NCI-H2081 treated with DMSO at 0.1 percent for 48 hours (cell line): ENCODE data around the gene HINT1.
"Not testable (repeated sequence)": the region's sequence is repeated elsewhere in the genome, so short reads cannot be mapped to it uniquely, and the experiment has no call there.

Experiments
- DNase-seq: peaks from one replicate; lab custom pipeline; 2025; lab: John Stamatoyannopoulos, UW

HINT1 gene

DNA sequence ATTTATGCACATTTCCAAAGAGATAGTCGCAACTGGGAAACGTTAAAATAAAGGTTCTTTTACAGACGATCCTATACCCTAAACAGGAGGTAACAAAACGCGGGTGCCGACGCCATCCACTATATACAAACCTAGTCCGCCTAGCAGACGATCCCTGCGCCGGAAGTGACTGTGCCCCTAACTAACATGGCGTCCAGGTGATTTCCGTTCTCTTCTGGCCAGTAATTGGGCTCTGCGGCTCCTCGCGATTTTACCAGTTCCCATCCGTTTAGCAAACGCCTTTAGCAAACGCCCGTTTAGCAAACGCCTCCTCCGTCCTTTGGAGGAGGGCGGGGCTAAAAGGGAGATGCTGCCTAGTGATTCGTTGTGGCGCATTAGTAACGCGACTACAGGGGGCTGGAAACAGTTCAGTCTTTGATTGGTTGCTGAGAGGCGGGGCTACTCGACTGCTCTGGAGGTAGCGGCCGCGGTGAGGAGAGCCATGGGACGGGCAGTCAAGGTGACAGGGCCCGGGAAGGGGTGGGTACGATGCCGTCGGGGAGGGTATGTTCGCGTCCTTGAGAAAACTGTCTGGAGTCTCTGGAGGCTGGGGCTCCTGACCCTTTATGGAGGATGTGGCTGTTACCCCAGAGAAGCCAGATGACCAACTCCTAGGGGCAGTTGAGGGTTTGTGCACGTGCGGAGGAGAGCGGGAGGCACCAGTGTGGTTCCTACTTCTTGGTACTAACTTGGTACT is 5.7 kb upstream of the HINT1 start, which contains the start of gene LYRM7:
Gene LYRM7, plus strand, starts transcription at position 405 of the 736 bp plus-strand sequence. Its CDS starts 77 bp downstream, at position 482.
- peak; percentile 90 for DNase-seq

DNA sequence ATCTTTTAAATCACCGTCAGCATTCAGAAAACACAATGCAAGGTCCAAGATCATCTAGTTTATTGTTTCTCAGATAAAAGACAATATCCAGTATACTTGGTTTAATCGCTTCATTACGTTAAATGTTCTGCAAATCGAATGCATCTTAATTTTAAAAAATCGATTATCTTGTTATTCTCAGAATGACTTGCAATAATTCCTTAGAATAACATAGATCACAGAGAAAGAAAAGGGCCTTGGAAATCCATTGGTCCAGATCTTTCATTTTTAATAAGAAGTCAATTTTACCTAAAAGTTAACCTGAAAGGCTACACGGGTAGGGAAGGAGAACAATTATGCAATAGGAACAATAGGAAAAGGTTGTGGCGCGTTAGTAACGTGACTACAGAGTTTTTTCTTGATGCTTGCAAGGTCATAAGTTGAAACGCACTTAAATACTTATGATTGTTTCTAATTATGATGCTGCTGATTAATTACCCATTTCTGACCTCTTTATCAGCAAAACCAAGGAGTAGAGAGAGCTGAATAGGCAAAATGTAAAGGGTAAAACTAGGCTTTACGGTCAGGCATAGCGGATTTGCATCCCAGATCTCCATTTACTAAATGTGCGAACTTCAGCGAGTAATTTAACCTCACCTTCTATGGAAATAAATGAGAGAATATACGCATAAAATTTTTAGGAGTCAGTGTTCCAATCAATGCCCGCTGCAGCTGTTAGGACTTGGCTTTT is 4.9 kb upstream of the HINT1 start:
- no peak for DNase-seq

DNA sequence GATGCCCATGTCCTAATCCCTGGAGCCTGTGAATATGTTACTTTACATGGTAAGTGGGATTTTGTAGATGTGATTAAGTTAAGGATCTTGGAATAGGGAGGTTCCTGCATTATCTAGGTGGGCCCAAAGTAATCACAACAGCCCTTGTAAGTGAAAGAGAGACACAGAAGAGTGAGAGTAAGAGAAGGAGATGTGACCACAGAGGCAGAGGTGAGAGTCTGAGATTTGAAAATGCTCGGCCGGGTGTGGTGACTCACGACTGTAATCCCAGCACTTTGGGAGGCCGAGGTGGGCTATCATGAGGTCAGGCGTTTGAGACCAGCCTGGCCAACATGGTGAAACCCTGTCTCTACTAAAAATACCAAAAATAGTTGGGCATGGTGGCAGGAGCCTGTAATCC is 2.6 kb upstream of the HINT1 start:
- no peak for DNase-seq

DNA sequence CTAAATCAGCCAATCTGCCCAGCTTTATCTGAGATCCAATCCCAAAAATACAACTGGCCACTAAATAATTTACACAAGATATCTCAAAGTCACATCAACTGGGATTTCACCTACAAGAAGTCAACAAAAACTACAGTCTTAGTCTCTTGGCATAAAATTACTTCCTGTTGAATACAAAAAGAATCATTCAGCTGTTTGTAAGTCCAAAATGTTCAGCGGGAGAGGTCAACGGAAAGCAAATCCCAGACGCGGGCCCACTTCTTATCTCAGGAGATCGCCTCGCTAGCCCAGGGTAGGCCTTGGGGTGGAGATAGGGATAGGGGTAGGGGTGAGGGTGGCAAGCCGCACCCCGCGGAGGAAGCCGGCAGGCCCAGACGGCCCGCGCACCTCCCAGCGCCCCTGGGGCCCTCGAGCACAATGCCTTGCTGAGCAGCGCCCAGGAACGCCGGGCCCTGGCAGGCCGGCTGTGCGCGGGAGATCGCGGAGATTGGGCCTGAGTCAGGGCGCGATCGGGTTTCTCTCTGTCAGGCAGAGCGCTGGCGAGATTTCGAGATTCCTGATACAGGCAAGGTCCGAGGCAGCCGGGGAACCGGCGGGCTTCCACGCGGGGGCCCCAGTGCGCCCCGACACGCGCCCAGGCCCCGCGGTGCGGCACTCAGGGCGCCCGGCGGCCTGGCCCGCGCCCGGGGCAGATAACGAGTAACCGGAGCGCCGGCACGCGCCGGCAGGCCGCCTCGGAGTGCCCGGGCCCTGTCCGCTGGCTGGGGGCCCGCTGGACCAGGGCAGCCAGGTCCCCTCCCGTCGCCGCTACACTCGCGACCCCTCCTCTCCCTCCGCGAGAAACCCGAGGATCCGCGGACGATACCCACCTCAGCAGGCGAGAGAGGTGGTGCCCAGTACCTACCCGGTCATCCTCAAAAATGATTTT is 601 bp downstream of the HINT1 start:
- no peak for DNase-seq

DNA sequence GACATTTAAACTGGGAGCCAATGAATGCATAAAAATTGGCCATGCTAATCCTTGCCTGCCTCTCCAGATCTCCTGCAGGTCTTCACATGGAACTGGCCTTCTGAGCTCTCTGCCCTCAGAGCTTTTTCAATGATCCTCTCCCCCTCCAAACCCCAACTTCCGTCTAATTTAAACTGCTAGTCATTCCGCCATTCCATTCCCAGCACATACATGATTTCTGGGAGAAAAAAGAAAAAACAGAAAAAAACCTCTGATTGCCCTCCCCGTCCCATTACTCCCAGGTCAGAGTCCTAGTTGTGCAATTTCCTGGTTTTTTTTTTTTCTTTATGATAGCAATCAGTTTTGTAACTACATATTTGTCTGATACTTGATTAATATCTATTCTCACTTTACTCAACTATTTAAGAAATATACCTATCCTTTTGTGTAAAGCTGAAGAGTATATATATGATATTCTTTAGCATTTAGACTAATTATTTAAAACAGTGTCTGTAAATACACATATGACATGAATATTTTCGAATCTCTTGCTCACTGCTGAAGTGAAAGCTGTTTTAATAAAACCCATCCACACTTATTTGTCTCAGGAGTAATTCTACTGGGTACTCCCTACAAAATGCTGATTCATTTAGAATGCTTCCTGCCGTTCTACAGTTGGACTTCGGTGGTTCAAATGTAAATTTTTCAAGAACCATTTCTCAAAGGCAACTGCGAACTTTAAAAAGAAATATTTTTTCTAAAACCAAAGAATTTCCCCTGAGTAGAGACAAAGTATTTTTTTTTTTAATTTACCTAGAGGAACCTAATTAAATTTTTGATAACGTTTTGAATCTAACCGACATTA is 1.6 kb downstream of the HINT1 start:
- DNase-seq: no peak

DNA sequence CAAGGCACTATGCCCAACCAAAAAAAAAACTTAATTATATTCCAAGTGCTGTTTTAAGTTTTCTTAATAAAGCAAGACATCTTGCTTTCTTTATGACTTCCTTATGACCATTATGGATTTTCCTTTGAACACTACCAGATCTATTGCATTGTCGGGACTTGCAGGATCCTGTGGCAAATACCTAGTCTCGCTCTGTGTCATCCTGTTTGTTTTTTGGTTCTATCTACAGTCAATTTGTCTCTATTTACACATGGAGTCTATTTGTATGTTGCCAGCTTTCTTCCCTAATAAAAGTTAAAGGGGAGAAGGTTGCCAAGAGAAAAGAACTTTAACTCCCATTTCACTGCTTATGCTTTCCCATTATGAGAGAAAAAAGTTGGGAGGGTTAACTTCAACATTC is 4.9 kb downstream of the HINT1 start:
- no peak for DNase-seq

DNA sequence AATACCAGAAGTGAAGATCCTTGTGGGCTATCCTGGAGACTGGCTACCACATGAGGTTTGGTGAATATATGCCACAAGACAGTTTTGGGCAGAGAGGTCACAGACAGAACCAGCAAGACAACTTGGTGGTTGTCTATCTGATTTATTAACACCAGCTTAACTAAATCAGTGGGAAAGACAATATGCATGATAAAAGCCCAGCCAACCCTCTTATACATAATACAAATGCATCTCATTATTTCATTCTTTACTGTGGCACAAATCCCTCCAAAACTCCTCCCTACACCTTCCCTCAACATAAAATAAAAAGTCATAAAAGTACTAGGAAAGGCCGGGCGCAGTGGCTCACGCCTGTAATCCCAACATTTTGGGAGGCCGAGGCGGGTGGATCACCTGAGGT is 8.1 kb downstream of the HINT1 start:
- no peak for DNase-seq

DNA sequence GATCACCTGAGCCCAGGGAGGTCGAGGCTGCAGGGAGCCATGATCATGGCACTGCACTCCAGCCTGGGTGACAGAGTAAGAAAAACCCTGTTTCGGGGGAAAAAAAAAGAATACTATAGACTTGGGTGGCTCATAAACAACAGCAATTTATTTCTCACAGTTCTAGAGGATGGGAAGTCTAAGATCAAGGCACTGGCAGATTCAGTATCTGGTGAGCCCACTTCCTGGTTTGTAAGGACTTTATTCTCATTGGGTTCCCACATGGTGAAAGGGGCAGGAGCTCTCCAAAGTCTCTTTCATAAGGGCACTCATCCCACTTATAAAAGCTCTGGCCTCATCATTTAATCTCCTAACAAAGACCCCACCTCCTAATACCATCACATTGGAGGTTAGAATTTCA is 8.7 kb downstream of the HINT1 start:
- DNase-seq: no peak

DNA sequence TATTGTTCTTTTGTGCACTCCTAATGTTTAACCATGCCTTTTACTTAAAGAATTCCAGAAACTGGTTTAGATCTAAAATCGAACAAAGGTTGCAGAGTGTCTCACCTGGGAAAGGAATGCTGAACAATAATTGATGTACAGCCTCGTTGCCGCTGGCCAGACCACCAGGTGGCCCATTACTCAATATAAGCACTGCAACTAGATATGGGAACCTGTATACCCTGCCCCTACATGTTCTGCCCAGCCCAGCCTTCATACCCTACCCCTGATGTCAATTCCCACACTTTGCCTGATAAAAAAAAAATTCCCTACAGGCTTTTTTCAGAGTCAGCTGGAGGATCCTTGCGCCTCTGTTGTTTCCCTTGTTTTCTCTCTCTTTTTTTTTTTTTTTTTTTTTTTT is 13.8 kb downstream of the HINT1 start:
- DNase-seq: no peak

DNA sequence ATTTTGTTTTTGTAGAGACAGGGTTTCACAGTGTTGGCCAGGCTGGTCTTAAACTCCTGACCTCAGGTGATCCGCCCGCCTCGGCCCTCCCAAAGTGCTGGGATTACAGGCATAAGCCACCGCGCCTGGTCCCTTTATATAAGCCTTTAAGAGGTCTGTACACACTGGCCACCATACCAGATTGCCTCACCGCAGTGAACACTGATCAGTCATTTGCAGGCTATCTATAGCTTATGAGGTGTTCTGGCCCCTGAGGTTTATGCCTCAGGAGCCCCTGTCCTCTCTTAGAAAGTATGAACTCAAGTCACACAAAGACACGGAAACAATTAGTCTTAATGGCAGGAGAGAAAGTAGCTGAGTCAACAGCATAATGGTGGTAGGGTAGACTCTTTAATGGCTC is 14.6 kb downstream of the HINT1 start:
- no peak for DNase-seq

DNA sequence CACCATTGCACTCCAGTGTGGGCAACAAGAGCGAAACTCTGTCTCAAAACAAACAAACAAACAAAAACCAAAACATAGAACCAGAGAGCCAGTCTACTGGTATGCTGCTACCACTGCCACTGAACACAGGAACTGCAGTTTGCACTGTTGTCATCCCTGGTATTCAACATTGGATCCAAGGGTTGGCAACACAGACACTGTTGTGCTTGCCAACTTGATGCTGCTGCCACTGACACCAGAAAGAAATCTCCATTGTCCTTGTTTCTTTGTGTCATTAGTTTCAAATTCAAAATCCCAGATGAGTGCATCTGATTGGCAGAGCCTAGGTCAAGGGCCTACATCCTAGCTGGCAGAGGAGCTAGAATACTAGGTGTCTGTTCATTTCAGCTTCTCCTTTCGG is 16.2 kb downstream of the HINT1 start:
- no peak for DNase-seq

DNA sequence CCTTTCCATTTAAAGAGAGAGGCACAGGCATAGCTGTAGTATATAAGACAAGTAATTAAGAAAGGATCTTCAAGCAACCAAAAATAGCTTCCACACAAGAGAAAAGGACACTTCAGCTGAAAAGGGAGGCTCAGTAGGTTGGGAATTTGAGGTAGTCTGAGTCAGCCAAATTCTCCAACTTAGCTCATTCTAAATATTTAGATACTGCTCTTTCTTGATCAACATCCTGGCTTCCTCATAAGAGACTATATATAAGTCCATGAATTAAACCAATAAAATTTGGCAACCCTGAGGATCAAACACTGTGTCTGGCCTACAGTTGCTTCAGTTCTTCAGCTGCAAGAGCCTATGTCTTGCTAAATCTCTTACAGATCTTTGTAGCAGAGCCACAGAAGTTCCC is 17.8 kb downstream of the HINT1 start:
- DNase-seq: no peak

DNA sequence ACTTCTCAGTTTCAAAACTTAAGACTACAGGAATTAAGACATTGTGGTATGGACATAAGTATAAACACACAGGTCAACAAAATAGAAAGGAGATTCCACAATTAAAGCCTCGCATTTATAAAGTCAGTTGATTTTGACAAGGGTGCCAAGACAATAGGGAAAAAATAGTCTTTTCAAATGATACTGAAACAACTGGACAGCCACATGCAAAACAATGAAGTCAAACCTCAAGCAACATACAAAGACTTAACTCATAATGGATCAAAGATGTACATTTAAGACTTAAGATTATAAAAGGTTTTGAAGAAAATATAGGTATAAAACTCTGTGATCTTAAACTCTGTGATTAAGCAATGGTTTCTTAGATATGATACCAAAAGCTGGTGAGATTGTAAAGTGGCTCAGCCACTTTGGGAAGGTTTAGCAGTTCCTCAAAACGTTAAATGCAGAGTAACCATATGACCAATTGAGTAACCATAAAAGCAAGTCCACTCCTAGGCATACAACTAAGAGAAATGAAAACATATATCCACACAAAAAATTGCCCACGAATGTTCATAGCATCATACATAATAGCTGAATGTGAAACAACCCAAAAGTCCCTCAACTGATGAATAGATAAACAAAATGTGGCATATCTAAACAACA is 22.0 kb downstream of the HINT1 start:
- DNase-seq: no peak

DNA sequence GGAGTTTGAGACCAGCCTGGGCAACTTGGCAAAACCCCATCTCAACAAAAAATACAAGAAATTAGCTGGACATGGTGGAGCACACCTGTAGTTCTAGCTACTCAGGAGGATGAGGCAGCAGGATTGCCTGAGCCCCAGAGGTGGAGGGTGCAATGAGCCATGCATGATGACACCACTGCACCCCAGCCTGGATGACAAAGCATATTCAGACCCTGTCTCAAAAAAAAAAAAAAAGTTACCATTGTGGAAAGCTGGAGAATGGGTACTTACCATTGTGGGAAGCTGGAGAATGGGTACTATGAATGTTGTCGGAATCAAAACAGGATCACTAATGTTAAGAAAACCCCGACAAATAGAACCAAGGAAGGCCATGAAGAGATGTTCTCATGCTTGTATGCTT is 25.7 kb downstream of the HINT1 start:
- no peak for DNase-seq

DNA sequence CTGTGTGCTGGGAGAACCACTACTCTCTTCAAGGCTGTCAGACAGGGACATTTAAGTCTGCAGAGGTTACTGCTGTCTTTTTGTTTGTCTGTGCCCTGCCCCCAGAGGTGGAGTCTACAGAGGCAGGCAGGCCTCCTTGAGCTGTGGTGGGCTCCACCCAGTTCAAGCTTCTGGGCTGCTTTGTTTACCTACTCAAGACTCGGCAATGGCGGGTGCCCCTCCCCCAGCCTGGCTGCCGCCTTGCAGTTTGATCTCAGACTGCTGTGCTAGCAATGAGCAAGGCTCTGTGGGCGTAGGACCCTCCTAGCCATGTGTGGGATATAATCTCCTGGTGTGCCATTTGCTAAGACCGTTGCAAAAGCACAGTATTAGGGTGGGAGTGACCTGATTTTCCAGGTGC is 26.6 kb downstream of the HINT1 start:
- not testable (repeated sequence) for DNase-seq

DNA sequence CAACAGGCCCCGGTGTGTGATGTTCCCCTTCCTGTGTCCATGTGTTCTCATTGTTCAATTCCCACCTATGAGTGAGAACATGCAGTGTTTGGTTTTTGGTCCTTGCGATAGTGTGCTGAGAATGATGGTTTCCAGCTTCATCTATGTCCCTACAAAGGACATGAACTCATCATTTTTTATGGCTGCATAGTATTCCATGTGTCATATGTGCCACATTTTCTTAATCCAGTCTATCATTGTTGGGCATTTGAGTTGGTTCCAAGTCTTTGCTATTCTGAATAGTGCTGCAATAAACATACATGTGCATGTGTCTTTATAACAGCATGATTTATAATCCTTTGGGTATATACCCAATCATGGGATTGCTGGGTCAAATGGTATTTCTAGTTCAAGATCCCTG is 32.0 kb downstream of the HINT1 start:
- not testable (repeated sequence) for DNase-seq

DNA sequence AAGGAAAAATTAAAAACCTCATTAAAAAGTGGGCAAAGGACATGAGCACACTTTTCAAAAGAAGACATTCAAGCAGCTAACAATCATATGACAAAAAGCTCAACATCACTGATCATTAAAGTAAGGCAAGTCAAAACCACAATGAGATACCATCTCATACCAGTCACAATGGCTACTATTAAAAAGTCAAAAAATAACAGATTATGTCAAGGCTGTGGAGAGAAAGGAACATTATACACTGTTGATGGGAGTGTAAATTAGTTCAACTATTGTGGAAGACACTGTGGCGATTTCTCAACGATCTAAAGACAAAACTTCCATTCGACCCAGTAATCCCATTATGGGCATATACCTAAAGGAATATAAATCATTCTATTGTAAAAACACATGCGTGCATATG is 35.8 kb downstream of the HINT1 start:
- DNase-seq: no peak

DNA sequence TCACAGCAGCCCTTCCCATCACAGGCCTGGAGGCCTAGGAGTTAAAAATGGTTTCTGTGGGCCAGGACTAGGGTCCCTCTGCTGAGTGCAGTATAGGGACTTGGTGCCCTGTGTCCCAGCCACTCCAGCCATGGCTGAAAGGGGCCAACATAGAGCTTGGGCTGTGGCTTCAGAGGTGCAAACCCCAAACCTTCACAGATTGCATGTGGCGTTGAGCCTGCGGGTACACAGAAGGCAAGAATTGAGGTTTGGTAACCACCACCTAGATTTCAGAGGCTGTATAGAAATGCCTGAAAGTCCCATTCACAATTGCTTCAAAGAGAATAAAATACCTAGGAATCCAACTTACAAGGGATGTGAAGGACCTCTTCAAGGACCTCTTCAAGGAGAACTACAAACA is 37.8 kb downstream of the HINT1 start:
- not testable (repeated sequence) for DNase-seq

DNA sequence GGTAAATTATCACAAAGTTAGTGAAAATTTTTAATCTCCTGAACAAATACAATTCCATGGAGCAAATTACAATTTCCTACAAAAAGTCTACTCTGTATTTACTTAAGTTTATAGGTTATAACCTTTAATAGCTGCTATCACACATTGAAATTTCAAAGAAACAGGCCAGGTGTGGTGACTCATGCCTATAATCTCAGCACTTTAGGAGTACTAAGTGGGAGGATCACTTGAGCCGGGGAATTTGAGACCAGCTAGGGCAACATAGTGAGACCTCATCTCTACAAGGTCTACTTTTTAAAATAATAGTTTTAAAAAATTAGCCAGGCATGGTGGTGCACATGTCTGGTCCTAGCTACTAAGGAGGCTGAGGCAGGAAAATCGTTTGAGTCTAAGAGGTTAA is 50.3 kb downstream of the HINT1 start:
- no peak for DNase-seq

DNA sequence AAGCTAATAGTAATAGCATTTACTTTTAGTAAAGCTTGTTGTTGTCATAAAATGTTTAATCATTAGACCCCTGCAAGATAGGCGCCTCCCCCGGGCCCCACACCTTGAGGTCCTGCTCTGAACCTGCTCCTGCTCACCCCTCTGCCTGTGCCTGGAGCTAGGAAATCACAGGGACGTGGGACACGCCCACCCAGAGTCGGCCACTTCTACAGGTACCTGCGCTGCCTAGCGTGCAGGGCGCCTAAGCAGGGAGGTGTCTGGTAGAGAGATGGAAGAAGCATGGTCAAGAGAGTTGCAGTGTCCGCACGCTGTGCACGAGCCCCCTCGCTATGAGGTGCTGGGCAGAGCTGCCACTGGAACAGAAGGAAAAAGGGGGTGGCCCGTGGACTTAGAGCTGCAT is 52.6 kb downstream of the HINT1 start:
- DNase-seq: no peak

DNA sequence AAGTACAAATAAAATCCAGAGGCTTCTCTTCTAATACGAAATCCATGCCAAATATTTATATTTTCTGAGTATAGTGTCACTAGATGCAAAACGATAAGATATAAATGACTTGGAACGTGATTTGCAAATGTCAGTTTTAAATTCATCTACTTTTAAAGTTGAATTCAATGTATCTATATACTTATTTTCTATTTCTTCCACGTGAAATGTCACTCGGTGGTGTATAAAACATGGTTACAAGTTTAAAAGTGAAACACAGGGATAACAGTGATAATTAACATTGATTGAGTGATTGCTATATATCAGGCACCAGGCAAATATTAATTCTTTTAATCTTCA is 54.8 kb downstream of the HINT1 start:
- DNase-seq: no peak
